SU-DHL-6 (cell line): ENCODE measurements around the gene ZMIZ1.

Experiments
- H2AFZ ChIP-seq: fragments of 200-600 bp; sonication (generic); 2 replicates; pipeline ENCODE4 v1.6.1; 2014; ENCODE audit warnings: low read depth, mild to moderate bottlenecking, moderate library complexity, mixed read lengths, antibody characterized with exemption, low read length; ENCODE audit not compliant: severe bottlenecking
- H3F3A ChIP-seq: fragments of 200-600 bp; shearing (Covaris generic); 2 replicates; pipeline ENCODE4 v1.6.0; 2016; ENCODE audit warnings: antibody characterized with exemption, mild to moderate bottlenecking; ENCODE audit not compliant: insufficient read depth
- H3K27ac ChIP-seq: fragments of 200-600 bp; sonication (generic); 2 replicates; pipeline ENCODE4 v1.5.1; 2016; ENCODE audit warnings: low read depth, mild to moderate bottlenecking, low read length, moderate library complexity, mixed read lengths
- H3K27me3 ChIP-seq: fragments of 200-600 bp; sonication (generic), shearing (Covaris generic); 2 replicates; pipeline ENCODE4 v1.6.0; 2014; ENCODE audit warnings: mild to moderate bottlenecking, low read length
- H3K36me3 ChIP-seq: fragments of 200-600 bp; sonication (generic); 2 replicates; pipeline ENCODE4 v1.6.1; 2014; ENCODE audit warnings: mild to moderate bottlenecking, low read length, mixed read lengths
- H3K4me2 ChIP-seq: fragments of 300-600, 200-600 bp; shearing (Covaris generic), sonication (generic); 2 replicates; pipeline ENCODE4 v1.6.0; 2014; ENCODE audit warnings: low read length, low read depth, mild to moderate bottlenecking; ENCODE audit not compliant: poor library complexity, severe bottlenecking
- H3K4me3 ChIP-seq: fragments of 200-600 bp; sonication (generic); 2 replicates; pipeline ENCODE4 v1.5.1; 2014; ENCODE audit warnings: antibody characterized with exemption, low read length, mild to moderate bottlenecking, mixed read lengths; ENCODE audit not compliant: insufficient read depth, poor library complexity, severe bottlenecking
- H3K79me2 ChIP-seq: fragments of 200-600 bp; sonication (generic); 2 replicates; pipeline ENCODE4 v1.6.1; 2014; ENCODE audit warnings: mild to moderate bottlenecking, low read length, moderate library complexity; ENCODE audit not compliant: insufficient read depth
- H3K9ac ChIP-seq: fragments of 200-600 bp; sonication (generic); 2 replicates; pipeline ENCODE4 v1.7.0; 2014; ENCODE audit warnings: mild to moderate bottlenecking, low read length
- H3K9me2 ChIP-seq: fragments of 200-600 bp; sonication (generic); replicated peaks from 2 replicates; pipeline ENCODE4 v1.6.1; 2014; ENCODE audit warnings: low read length; ENCODE audit not compliant: insufficient read depth
- H3K9me3 ChIP-seq: fragments of 200-600 bp; sonication (generic); 2 replicates; pipeline ENCODE4 v1.6.1; 2014; ENCODE audit warnings: low read length, mixed read lengths; ENCODE audit not compliant: insufficient read depth
- H4K20me1 ChIP-seq: fragments of 200-600 bp; sonication (generic); 2 replicates; pipeline ENCODE4 v1.6.1; 2014; ENCODE audit warnings: low read depth, mild to moderate bottlenecking, antibody characterized with exemption, low read length, moderate library complexity, mixed read lengths
- EZH2phosphoT487 ChIP-seq: fragments of 200-600 bp; sonication (generic), shearing (Covaris generic); conservative IDR thresholded peaks from 2 replicates; pipeline ENCODE4 v1.6.1; 2018; ENCODE audit warnings: mild to moderate bottlenecking, antibody characterized with exemption, low read length, moderate library complexity, mixed read lengths
- TF ChIP-seq, protein P1 (sequence below): fragments of 200-600 bp; sonication (generic); IDR thresholded peaks from one replicate; pipeline ENCODE4 v1.5.1; 2017; ENCODE audit warnings: antibody characterized with exemption, mild to moderate bottlenecking, low read length, moderate library complexity; ENCODE audit not compliant: insufficient read depth, poor library complexity, severe bottlenecking

ZMIZ1 gene

DNA sequence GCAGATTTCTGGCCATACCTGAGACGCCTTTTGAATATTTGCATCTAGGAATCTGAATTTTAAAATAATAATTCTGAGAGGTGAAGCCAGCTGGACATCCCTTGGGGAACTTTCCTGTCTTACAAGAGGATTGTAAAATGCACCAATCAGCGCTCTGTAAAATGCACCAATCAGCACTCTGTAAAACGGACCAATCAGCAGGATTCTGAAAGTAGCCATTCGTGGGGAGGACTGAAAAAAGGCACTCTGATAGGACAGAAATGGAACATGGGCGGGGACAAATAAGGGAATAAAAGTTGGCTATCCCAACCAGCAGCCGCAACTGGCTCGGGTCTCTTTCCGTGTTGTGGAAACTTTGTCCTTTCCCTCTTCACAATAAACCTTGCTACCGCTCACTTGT is 288.4 kb downstream of the ZMIZ1 start:
- peaks cover 6% of the 10 kb centered on the region; the same call in 1 of the 2 replicates for H4K20me1 ChIP-seq
- no peak overlapping the region for H3K4me3 ChIP-seq
- no peaks in the 10 kb centered on the region for H3K9me3 ChIP-seq
- no peak overlapping the region for H3K4me2 ChIP-seq
- no peak for TF ChIP-seq EZH2phosphoT487
- TF ChIP-seq, protein P1, sequence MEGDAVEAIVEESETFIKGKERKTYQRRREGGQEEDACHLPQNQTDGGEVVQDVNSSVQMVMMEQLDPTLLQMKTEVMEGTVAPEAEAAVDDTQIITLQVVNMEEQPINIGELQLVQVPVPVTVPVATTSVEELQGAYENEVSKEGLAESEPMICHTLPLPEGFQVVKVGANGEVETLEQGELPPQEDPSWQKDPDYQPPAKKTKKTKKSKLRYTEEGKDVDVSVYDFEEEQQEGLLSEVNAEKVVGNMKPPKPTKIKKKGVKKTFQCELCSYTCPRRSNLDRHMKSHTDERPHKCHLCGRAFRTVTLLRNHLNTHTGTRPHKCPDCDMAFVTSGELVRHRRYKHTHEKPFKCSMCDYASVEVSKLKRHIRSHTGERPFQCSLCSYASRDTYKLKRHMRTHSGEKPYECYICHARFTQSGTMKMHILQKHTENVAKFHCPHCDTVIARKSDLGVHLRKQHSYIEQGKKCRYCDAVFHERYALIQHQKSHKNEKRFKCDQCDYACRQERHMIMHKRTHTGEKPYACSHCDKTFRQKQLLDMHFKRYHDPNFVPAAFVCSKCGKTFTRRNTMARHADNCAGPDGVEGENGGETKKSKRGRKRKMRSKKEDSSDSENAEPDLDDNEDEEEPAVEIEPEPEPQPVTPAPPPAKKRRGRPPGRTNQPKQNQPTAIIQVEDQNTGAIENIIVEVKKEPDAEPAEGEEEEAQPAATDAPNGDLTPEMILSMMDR = no peak
- 0 out of 2 replicates have a peak, but pooled peaks cover 6% of the 10 kb centered on the region for H3K36me3 ChIP-seq
- H3K27me3 ChIP-seq = no peaks in the 10 kb centered on the region
- no peaks in the 10 kb centered on the region for H3K79me2 ChIP-seq
- no peak overlapping the region for H3K27ac ChIP-seq
- H3K9ac ChIP-seq = no peak overlapping the region
- H3K9me2 ChIP-seq = no peaks in the 10 kb centered on the region
- H2AFZ ChIP-seq = no peak overlapping the region
- H3F3A ChIP-seq = no peaks in the 10 kb centered on the region

GRCh38 chr10:79358811-79359210 is 290.0 kb downstream of the ZMIZ1 start:
- Histone ChIP-seq H3K27ac (no peak overlapping the region), H3K27me3 (no peaks in the 10 kb centered on the region), H3K4me3 (no peak overlapping the region), H3K9ac (no peak overlapping the region), H2AFZ (no peak overlapping the region), H3K9me2 (no peaks in the 10 kb centered on the region), H3K36me3 (0 out of 2 replicates have a peak, but pooled peaks cover 1% of the 10 kb centered on the region), H3F3A (no peaks in the 10 kb centered on the region), H3K4me2 (no peak overlapping the region), H3K9me3 (no peaks in the 10 kb centered on the region), H3K79me2 (no peaks in the 10 kb centered on the region), H4K20me1 (0 out of 2 replicates have a peak, but pooled peaks cover 6% of the 10 kb centered on the region)
- TF ChIP-seq, protein P1 = no peak
- TF ChIP-seq EZH2phosphoT487 = no peak

DNA sequence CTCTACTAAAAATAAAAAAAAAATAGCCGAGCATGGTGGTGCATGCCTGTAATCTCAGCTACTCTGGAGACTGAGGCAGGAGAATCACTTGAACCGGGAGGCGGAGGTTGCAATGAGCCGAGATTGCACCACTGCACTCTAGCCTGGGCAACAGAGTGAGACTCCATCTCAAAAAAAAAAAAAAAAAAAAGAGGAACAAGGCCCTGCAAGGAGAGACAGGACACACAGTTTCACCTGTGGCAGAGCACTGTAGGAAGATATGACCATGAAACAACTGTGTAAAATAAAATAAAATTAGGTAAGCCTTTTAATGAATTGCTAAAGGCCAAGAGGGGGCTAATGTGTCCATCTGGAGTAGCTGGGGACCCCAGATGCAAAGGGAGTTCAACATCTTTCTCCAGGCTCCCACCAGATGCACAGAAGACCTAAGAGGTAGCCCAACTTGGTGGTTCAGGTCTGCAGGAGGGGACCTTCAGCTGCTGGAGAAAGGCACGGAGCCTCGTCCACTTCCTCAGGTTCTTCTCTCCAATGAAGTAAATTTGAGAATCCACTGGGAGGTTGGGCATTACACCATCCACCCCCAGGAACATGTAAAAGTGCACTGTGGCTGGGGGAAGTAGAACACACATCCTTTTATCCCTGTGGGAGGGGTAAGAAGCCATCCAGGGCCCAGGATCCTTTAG is 291.2 kb downstream of the ZMIZ1 start:
- TF ChIP-seq EZH2phosphoT487 = no peak
- TF ChIP-seq, protein P1 = no peak
- Histone ChIP-seq H3K4me3 (no peak overlapping the region), H3F3A (no peaks in the 10 kb centered on the region), H3K9me3 (no peaks in the 10 kb centered on the region), H3K27ac (no peak overlapping the region), H3K36me3 (no peaks in the 10 kb centered on the region), H3K9ac (no peak overlapping the region), H3K4me2 (no peak overlapping the region), H3K27me3 (no peaks in the 10 kb centered on the region), H3K9me2 (no peaks in the 10 kb centered on the region), H2AFZ (no peak overlapping the region), H3K79me2 (no peaks in the 10 kb centered on the region), H4K20me1 (no peaks in the 10 kb centered on the region)
